NAMALWA (cell line): Measurements from ENCODE around the gene VIL1.

Experiments used
- DNase-seq: peaks from one replicate; pipeline ENCODE4 v3.0.0-alpha.2; 2015; ENCODE audit warnings: low spot score

VIL1 gene

GRCh38 chr2:218406209-218406948 is 12.5 kb upstream of the VIL1 start:
- peak; percentile 91 for DNase-seq

DNA sequence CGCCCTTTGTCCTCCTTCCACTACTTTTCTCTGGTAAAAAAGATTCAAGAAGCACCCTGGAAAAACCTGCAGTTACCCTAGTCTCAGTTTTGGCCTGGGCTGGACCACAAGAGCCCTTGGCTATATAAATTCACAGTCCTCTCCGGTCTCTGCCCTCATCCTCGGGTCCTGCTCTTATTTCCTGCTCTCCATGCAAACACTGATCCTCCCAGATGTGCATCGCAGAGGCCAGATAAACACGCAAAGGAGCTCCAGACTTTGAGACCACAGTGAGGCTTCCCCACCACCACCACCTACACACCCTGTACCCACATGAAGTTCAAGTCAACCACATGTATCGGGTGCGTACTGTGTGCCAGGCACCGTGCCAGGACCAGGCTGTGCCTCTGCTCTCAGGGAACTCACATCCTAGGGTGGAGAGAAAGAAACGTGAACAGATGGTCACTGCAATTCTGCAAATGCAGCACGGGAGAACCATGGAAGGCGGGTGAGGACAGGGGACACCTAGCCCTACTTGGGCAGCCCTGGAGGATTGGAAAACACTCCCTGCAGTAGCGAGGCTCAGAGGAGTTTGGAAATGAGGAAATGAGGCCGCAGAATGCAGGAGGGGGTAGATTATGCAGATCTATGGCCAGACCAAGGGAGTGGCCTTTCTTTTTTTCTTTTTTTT is 11.8 kb upstream of the VIL1 start:
- DNase-seq: no peak

- DNase-seq: no peak
Observed at GRCh38 chr2:218407717-218408116, 11.2 kb upstream of the VIL1 start.

- no peak for DNase-seq
Observed at GRCh38 chr2:218418321-218418716, 604 bp upstream of the VIL1 start.

DNA sequence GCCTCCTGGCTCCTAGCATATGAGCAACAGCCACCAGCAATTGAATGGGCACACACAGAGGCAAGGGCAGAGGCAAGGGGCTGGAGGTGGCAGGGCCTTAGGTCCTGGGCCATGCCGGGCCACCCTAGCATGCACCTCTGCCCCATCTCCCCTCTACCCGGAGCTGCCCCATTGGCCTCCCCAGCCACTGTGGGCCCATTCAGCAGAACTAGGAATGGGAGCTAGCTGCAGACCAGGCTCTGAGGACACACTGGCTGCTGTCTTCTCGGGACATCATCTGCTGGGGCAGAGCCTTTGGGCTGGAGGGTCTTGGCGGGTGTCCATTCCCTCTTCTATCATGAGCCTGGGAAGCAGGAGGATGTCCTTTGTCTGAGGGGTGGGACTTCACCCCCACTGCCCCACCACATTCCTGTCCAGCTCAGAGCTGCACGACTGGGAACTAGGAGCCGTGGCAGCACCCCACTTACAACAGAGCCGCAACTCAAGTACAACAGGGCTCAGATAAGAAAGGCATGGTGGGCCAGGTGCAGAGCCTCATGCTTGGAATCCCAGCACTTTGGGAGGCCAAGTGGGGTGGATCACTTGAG is 800 bp downstream of the VIL1 start:
- DNase-seq: no peak

DNA sequence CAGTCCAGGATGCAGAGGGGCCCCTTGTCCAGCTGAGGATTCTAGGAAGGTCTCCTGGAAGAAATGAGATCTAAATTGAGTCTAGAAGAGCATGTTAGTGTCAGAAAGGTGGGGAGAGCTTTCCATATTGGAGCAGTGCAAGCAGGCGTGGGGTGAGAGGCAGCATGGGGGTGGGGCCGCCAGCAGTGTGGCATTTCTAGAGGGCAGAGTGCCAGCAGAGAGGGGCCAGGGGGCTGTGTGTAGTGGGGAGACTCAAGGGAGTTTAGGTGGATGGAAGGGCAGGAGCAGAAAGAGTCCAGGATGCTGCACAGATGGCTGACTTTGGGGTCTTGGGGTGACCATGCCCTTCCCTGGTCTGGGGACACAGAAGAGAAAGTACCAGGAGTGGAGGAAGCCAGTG is 2.1 kb downstream of the VIL1 start:
- DNase-seq: no peak

GRCh38 chr2:218422403-218423086 is 3.6 kb downstream of the VIL1 start:
- DNase-seq: no peak

DNA sequence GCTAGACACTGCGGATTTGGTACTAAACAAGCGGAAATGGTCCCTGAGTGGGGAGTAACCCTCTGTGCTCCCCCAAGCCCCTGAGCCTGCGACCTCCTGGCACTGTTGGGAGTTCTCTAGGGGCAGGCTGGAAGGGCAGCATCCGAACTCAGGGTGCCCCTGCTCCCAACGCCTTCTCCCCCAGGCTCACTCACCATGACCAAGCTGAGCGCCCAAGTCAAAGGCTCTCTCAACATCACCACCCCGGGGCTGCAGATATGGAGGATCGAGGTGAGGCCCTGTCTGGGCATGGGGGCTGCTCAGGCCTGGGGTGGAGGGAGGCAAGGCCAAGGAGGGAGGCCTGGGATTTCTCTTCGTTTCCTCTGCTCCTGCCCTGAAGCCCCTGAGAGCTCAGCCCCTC is 4.7 kb downstream of the VIL1 start:
- no peak for DNase-seq

GRCh38 chr2:218425531-218425930 is 6.6 kb downstream of the VIL1 start:
- no peak for DNase-seq

GRCh38 chr2:218427741-218428140 is 8.8 kb downstream of the VIL1 start:
- DNase-seq: no peak

- no peak for DNase-seq
Observed at GRCh38 chr2:218428846-218429558, 10.1 kb downstream of the VIL1 start.

DNA sequence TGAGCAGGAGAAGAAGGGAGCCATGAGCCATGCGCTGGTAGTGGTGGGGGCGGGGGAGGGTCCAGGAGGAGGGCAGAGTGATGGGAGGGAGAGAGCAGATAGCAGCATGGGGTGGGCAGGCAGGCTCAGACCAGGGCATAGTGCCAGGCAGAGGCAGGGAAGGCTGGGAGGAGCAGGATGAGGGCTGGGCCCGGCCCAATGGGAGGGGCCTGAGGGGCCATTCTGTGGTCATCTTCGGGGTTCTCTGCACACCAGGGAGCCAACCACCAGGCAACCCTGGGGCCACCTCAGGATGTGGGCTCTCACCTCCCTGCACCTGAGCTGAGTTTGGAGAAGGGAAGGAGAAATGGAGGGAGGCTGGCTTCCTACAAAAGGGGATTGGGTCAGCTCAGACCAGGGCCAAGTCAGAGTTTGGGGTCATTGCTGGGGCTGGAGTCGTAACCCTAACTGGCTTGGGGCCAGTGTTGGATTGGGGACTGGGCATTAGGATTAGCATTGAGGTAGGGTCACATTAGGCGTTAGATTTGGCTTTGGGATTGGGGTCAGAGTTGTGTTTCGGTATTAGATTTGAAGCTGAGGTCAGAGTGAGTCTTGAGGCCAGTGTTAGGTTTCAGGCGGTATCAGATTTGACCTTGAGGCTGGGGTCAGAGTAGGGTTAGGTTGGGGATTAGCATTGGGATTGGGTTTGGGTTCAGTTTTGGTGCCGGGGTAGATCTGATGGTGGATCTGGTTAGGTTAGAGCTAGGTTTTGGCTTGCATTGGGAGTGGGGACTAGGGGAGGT is 11.2 kb downstream of the VIL1 start:
- no peak for DNase-seq

GRCh38 chr2:218430721-218431120 is 11.8 kb downstream of the VIL1 start:
- DNase-seq: no peak

DNA sequence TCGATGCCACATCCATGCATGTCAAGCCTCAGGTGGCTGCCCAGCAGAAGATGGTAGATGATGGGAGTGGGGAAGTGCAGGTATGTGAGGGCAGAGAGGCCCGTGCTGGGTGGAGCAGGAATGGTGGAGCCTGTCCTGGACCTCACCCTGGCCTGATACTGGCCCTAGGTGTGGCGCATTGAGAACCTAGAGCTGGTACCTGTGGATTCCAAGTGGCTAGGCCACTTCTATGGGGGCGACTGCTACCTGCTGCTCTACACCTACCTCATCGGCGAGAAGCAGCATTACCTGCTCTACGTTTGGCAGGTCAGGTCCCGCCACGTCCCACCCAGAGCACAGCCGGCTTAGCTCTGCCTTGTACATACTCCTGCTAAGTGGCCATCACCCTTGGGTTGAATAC is 13.0 kb downstream of the VIL1 start:
- no peak for DNase-seq

GRCh38 chr2:218432676-218433365 is 13.9 kb downstream of the VIL1 start:
- DNase-seq: no peak

GRCh38 chr2:218434456-218434855 is 15.5 kb downstream of the VIL1 start:
- DNase-seq: no peak

GRCh38 chr2:218435003-218435982 is 16.4 kb downstream of the VIL1 start:
- DNase-seq: no peak

DNA sequence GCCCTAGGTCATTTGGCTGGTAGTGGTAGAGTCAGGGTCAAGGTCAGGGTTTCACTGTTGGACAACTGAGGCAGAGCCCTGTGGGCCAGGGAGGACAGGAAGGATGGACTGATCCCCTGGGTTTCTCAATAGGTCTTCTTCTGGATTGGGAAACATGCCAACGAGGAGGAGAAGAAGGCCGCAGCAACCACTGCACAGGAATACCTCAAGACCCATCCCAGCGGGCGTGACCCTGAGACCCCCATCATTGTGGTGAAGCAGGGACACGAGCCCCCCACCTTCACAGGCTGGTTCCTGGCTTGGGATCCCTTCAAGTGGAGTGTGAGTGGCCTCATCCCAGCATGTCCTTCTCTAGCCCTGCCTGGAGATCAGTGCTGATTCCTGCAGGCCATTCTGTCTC is 18.1 kb downstream of the VIL1 start:
- no peak for DNase-seq

GRCh38 chr2:218437969-218438368 is 19.0 kb downstream of the VIL1 start:
- DNase-seq: no peak

GRCh38 chr2:218438596-218438995 is 19.7 kb downstream of the VIL1 start:
- no peak for DNase-seq
